ENCODE data around the gene ETS1.

Gene ETS1

GRCh38 chr11:128517451-128518230 lies 69.7 kb downstream of the ETS1 start:
- Histone ChIP-seq H3K79me2 (ENCODE audit: control insufficient read depth, insufficient read depth, low read length, unreplicated experiment) (peaks cover 94% of the 10 kb centered on the region), H3K36me3 (ENCODE audit: insufficient read depth, low read length) (peaks cover 28% of the 10 kb centered on the region; the same call in 1 of the 2 replicates), H3K4me3 (ENCODE audit: low read depth, low read length) (peak overlapping the region; percentile 90), H3K27me3 (ENCODE audit: insufficient read depth, low read length) (no peaks in the 10 kb centered on the region), H3K27ac (ENCODE audit: low read depth, low read length) (peak overlapping the region; percentile 99), H2AFZ (ENCODE audit: low read length, unreplicated experiment) (no peak overlapping the region), H3K4me1 (ENCODE audit: control insufficient read depth, insufficient read depth, low read length, unreplicated experiment) (peaks cover 50% of the 10 kb centered on the region)

- peaks cover 28% of the 10 kb centered on the region; the same call in 1 of the 2 replicates for H3K36me3 ChIP-seq (ENCODE audit: insufficient read depth, low read length)
- peaks cover 100% of the 10 kb centered on the region for H3K79me2 ChIP-seq (ENCODE audit: control insufficient read depth, insufficient read depth, low read length, unreplicated experiment)
- H3K4me3 ChIP-seq (ENCODE audit: low read depth, low read length) = peak overlapping the region; percentile 90
- no peak overlapping the region for H2AFZ ChIP-seq (ENCODE audit: low read length, unreplicated experiment)
- peaks cover 58% of the 10 kb centered on the region for H3K4me1 ChIP-seq (ENCODE audit: control insufficient read depth, insufficient read depth, low read length, unreplicated experiment)
- no peaks in the 10 kb centered on the region for H3K27me3 ChIP-seq (ENCODE audit: insufficient read depth, low read length)
- peak overlapping the region; percentile 99; the same call in 1 of the 2 replicates for H3K27ac ChIP-seq (ENCODE audit: low read depth, low read length)
Measured at GRCh38 chr11:128516886-128517285, 70.5 kb downstream of the ETS1 start.

- peak overlapping the region; percentile 90 for H3K4me3 ChIP-seq (ENCODE audit: low read depth, low read length)
- H3K79me2 ChIP-seq (ENCODE audit: control insufficient read depth, insufficient read depth, low read length, unreplicated experiment) = peaks cover 100% of the 10 kb centered on the region
- peaks cover 65% of the 10 kb centered on the region for H3K4me1 ChIP-seq (ENCODE audit: control insufficient read depth, insufficient read depth, low read length, unreplicated experiment)
- H3K27ac ChIP-seq (ENCODE audit: low read depth, low read length) = peak overlapping the region; percentile 10
- no peaks in the 10 kb centered on the region for H3K27me3 ChIP-seq (ENCODE audit: insufficient read depth, low read length)
- peaks cover 28% of the 10 kb centered on the region; the same call in 1 of the 2 replicates for H3K36me3 ChIP-seq (ENCODE audit: insufficient read depth, low read length)
- no peak overlapping the region for H2AFZ ChIP-seq (ENCODE audit: low read length, unreplicated experiment)
Measured at GRCh38 chr11:128515826-128516778, 71.3 kb downstream of the ETS1 start.

GRCh38 chr11:128515086-128515485 lies 72.3 kb downstream of the ETS1 start:
- Histone ChIP-seq H3K27ac (ENCODE audit: low read depth, low read length) (peak overlapping the region; percentile 10), H2AFZ (ENCODE audit: low read length, unreplicated experiment) (no peak overlapping the region), H3K4me3 (ENCODE audit: low read depth, low read length) (peak overlapping the region; percentile 90), H3K27me3 (ENCODE audit: insufficient read depth, low read length) (no peaks in the 10 kb centered on the region), H3K36me3 (ENCODE audit: insufficient read depth, low read length) (peaks cover 22% of the 10 kb centered on the region; the same call in 1 of the 2 replicates), H3K79me2 (ENCODE audit: control insufficient read depth, insufficient read depth, low read length, unreplicated experiment) (peaks cover 100% of the 10 kb centered on the region), H3K4me1 (ENCODE audit: control insufficient read depth, insufficient read depth, low read length, unreplicated experiment) (peaks cover 75% of the 10 kb centered on the region)

- peaks cover 17% of the 10 kb centered on the region; the same call in 1 of the 2 replicates for H3K36me3 ChIP-seq (ENCODE audit: insufficient read depth, low read length)
Measured at GRCh38 chr11:128513915-128514681, 73.3 kb downstream of the ETS1 start.

GRCh38 chr11:128512474-128512996 lies 74.8 kb downstream of the ETS1 start:
- no peaks in the 10 kb centered on the region for H3K27me3 ChIP-seq (ENCODE audit: insufficient read depth, low read length)
- H3K27ac ChIP-seq (ENCODE audit: low read depth, low read length) = no peak overlapping the region
- H3K79me2 ChIP-seq (ENCODE audit: control insufficient read depth, insufficient read depth, low read length, unreplicated experiment) = peaks cover 100% of the 10 kb centered on the region

More at GRCh38 chr11:128513915-128514681, 73.3 kb downstream of the ETS1 start:
- H3K27me3 ChIP-seq (ENCODE audit: insufficient read depth, low read length) = no peaks in the 10 kb centered on the region
- H2AFZ ChIP-seq (ENCODE audit: low read length, unreplicated experiment) = no peak overlapping the region
- H3K27ac ChIP-seq (ENCODE audit: low read depth, low read length) = peak overlapping the region; percentile 9; the same call in 1 of the 2 replicates
- H3K79me2 ChIP-seq (ENCODE audit: control insufficient read depth, insufficient read depth, low read length, unreplicated experiment) = peaks cover 100% of the 10 kb centered on the region
- peaks cover 85% of the 10 kb centered on the region for H3K4me1 ChIP-seq (ENCODE audit: control insufficient read depth, insufficient read depth, low read length, unreplicated experiment)
- H3K4me3 ChIP-seq (ENCODE audit: low read depth, low read length) = no peak overlapping the region

GRCh38 chr11:128511712-128512111 lies 75.6 kb downstream of the ETS1 start:
- Histone ChIP-seq H3K4me1 (ENCODE audit: control insufficient read depth, insufficient read depth, low read length, unreplicated experiment) (peaks cover 93% of the 10 kb centered on the region), H2AFZ (ENCODE audit: low read length, unreplicated experiment) (no peak overlapping the region), H3K27me3 (ENCODE audit: insufficient read depth, low read length) (no peaks in the 10 kb centered on the region), H3K4me3 (ENCODE audit: low read depth, low read length) (no peak overlapping the region), H3K36me3 (ENCODE audit: insufficient read depth, low read length) (peaks cover 13% of the 10 kb centered on the region; the same call in 1 of the 2 replicates), H3K27ac (ENCODE audit: low read depth, low read length) (0 out of 2 replicates have a peak overlapping the region, but pooled peaks have one; percentile 92), H3K79me2 (ENCODE audit: control insufficient read depth, insufficient read depth, low read length, unreplicated experiment) (peaks cover 98% of the 10 kb centered on the region)

More at GRCh38 chr11:128512474-128512996, 74.8 kb downstream of the ETS1 start:
- Histone ChIP-seq H3K36me3 (ENCODE audit: insufficient read depth, low read length) (peaks cover 13% of the 10 kb centered on the region; the same call in 1 of the 2 replicates), H3K4me3 (ENCODE audit: low read depth, low read length) (no peak overlapping the region), H3K4me1 (ENCODE audit: control insufficient read depth, insufficient read depth, low read length, unreplicated experiment) (peaks cover 94% of the 10 kb centered on the region), H2AFZ (ENCODE audit: low read length, unreplicated experiment) (no peak overlapping the region)

GRCh38 chr11:128509621-128510389 lies 77.6 kb downstream of the ETS1 start:
- no peak overlapping the region for H2AFZ ChIP-seq (ENCODE audit: low read length, unreplicated experiment)
- H3K27ac ChIP-seq (ENCODE audit: low read depth, low read length) = peak overlapping the region; percentile 92
- peaks cover 93% of the 10 kb centered on the region for H3K4me1 ChIP-seq (ENCODE audit: control insufficient read depth, insufficient read depth, low read length, unreplicated experiment)
- peaks cover 98% of the 10 kb centered on the region for H3K79me2 ChIP-seq (ENCODE audit: control insufficient read depth, insufficient read depth, low read length, unreplicated experiment)
- H3K36me3 ChIP-seq (ENCODE audit: insufficient read depth, low read length) = peaks cover 24% of the 10 kb centered on the region
- H3K4me3 ChIP-seq (ENCODE audit: low read depth, low read length) = peak overlapping the region; percentile 54
- H3K27me3 ChIP-seq (ENCODE audit: insufficient read depth, low read length) = no peaks in the 10 kb centered on the region

- peak overlapping the region; percentile 92 for H3K27ac ChIP-seq (ENCODE audit: low read depth, low read length)
- H3K4me3 ChIP-seq (ENCODE audit: low read depth, low read length) = peak overlapping the region; percentile 54
- H3K79me2 ChIP-seq (ENCODE audit: control insufficient read depth, insufficient read depth, low read length, unreplicated experiment) = peaks cover 98% of the 10 kb centered on the region
- no peaks in the 10 kb centered on the region for H3K27me3 ChIP-seq (ENCODE audit: insufficient read depth, low read length)
- H2AFZ ChIP-seq (ENCODE audit: low read length, unreplicated experiment) = no peak overlapping the region
- peaks cover 93% of the 10 kb centered on the region for H3K4me1 ChIP-seq (ENCODE audit: control insufficient read depth, insufficient read depth, low read length, unreplicated experiment)
- H3K36me3 ChIP-seq (ENCODE audit: insufficient read depth, low read length) = peaks cover 26% of the 10 kb centered on the region
Measured at GRCh38 chr11:128508770-128509510, 78.4 kb downstream of the ETS1 start.

Data from ACC112 (cell line).